Anterior cingulate cortex (tissue), 58 donors: ENCODE data around the gene CARMIL1.
A peak's percentile ranks its signal among the peaks of the same experiment; 100 is the strongest.

Experiments
- DNase-seq, 58 donors: peaks; one replicate each; lab custom pipeline; 2025; lab: John Stamatoyannopoulos, UW

CARMIL1 gene

DNA sequence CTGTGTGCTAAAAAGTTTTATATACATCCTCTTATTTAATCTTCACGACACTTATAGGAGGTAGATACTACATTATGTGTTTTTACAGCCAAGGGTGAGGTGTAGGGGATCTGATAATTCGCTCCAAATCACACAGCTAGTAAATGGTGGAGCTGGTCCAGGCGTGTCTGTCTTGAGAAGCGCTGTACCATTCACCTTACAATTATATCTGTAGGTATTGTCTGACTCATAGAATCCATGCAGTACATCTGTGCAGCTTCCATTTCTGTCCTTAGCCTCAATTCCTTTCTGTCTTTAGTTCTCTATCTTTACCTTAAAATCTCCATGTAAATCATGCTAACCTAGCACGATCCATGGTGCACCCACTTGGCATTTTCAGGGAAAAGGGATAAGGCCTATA lies 120.7 kb downstream of the CARMIL1 start:
- no peak for DNase-seq

DNA sequence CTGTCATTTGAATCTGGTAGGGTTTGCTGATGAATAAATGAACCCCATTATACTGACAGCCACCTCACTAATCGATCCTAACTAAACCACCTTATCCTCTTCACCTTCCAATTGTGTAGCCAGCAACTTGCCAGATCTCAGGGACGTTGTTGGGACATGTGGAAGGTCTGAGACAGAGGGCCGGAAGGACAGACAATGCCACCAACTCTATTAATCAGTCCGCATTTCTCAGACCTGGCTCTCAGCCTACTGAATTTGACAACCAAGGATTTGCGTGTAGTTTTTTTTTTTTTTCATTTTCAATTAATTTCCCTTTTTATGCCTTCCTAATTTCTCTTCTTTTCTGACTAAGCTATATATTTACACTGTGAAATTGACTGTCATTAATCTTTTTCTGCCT lies 122.5 kb downstream of the CARMIL1 start:
- no peak for DNase-seq

DNA sequence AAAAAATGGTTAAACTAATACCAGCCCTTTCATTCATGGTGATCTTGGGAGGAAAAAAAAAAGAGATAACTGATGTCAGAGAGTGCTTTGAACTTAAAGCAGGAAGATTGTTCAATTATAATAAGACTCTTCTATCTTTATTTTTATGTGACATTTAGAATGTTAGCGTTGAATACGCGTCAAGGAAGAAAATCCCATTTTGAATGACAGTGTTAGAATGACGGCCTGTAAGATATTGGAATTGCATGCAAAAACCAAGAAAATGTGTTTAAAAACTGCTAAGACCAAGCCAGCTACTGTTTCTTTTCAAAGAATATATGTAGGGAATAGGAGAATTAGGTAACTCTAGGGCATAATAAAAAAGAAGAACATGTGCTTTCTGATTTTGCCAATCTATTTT lies 123.0 kb downstream of the CARMIL1 start:
- no peak for DNase-seq

GRCh38 chr6:25403150-25403549 lies 124.0 kb downstream of the CARMIL1 start:
- no peak for DNase-seq

GRCh38 chr6:25404091-25404490 lies 124.9 kb downstream of the CARMIL1 start:
- DNase-seq, result no peak

DNA sequence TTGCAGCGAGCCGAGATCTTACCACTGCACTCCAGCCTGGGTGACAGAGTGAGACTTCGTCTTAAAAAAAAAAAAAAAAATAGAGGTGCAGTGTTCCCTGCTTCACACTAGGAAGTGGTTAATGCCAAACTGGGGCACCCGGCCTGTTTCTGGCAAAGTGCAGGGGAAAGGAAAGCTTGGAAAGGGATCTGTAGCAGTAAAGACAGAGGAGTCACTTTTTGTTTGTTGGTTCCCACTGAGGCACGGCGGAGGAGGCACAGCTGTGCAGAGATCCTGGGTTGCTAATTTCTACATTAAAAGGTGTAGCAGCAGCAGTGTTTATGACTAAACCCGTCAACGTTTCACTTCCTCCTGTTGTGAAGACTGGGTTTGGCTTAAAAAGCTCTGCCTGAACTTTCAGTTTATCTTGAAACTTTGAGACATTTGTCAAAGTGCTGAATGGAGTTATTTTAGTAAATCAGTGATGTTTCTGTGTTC lies 125.6 kb downstream of the CARMIL1 start:
- peak in 5 of 58 donors; percentile 3 to 49 (median 9) for DNase-seq

DNA sequence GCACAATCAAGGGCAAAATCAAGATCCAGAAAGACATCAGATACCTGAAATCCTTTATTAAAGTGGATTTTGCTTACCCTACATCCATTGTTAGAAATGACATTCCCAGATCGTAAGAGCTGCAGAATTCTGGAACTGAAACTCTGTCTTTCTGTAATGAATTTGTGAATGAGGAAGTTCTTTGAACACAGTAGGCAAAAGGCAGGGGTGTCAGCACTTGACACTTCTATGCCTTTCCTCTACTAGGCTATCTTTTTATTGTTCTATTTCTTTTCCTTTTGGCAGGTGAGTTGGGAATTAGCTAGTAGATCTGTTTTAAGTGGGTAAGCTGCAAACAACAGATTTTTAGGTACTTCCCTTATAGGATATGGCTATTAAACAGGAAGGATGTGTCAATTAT lies 126.3 kb downstream of the CARMIL1 start:
- no peak for DNase-seq

DNA sequence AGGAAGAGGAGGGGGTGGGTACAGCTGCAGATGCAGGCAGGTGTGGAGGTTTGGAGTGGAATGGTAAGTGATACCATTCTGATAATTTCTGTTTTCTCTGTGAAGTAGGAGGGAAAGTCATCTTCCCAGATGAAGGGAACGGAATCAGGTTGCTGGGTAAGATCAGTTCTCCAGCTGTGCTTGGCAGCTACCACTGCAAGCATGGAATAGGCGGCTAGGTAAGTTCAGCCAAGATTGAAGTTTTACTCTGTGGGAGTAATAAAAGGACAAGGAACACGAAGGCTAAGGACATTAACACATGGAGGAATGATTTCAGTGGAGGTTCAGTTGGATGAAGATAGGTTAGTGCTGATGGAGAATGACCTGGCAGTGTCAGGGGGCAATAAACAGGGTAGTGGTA lies 128.3 kb downstream of the CARMIL1 start:
- no peak for DNase-seq

DNA sequence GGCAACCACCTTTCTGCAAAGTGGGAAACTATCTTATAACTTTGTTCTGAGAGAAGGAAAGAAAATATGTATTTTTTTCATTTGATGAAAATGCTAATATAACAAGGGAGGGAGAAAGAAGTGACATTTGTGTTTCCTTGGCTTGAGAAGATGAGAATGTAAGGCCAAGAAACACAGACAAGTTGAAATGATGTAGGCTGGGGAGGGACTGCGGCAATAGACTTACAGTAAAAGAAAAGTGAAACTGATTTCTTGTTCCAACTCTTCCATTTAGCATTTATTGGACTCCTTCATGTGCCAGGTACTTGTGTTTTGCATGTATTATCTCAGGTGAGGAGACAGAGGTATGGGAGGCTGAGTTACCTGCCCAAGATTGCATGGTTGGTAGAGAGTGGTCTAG lies 130.9 kb downstream of the CARMIL1 start:
- no peak for DNase-seq

DNA sequence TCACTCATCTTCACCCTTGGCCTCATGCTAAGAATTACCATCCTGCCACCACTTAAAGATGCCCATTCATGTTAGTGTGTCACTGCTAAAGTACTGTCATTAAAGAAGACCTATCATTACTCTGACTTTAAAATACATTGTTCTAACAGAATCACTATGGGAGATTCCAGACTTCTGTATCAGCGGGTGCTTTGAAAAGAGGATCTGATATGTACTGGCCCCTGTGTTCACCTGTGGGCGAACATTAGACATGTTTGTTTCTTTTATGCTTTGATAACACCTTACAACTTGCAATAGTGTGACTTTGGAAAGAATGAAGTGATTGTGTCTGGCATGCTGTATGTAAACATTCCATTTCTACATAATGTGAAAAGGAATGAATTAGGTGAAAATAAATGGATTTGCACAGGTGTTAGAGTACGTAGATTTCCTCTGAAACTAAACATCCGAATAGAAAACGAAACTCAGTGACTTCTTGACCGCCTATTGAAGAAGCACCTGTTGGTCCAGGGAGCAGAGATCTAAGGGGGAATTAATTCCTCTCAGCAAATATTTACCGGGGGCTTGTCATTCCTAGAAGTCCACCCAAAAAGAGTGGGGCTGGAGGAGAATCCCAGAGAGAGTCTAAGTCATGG lies 132.3 kb downstream of the CARMIL1 start:
- DNase-seq, result no peak

DNA sequence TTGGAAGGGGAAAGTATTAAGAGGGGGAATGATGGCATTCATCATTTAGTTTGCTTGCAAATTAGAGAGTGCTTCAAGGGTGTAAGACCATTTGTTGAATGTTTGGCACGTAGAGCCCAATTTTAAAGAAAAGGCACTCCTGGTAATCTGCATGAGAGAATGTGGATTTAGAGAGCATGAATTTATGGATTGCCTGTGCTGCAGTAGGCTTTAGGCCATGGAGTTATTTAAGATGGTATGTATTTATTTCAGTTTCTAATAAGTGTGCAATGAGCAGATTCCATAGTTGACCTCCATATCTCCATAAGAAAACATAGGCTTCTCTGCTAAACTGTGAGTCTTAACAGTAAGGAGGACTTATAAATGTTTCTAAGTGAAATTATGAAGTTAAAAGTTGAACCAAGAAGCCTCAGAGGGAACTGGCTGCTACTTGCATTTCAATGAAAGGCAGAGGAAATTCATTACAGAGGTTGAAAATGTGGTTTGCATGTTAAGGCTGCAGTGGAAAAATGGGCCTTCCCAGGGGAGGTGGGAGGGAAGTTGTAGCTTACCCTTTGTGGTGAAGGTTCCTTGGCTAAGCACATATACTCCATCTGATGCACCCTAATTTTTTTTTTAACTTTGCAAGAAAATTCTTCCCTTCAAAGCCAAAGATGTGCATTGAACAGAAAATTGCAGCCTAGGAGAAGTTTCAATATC lies 134.2 kb downstream of the CARMIL1 start:
- peak in 1 of 58 donors; percentile 8 for DNase-seq

DNA sequence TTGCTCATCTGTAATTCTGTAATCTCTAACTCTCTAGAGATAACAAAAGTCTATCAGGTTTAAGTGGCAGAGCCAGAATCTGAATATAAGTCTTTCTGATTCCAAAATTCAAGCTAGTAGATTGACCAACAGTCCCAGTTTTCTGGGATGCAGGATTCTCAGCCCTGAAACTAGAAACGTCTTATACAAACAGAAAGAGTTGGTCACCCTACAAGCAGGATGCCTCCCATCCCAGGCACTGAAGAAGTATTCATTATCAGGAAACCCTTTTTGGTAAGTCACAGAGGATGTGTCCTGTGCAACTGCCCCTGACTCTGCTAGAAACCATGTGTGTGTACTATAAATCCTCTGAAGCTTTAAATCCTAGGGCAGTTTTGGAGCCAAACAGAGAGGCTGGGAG lies 135.0 kb downstream of the CARMIL1 start:
- DNase-seq, result no peak

DNA sequence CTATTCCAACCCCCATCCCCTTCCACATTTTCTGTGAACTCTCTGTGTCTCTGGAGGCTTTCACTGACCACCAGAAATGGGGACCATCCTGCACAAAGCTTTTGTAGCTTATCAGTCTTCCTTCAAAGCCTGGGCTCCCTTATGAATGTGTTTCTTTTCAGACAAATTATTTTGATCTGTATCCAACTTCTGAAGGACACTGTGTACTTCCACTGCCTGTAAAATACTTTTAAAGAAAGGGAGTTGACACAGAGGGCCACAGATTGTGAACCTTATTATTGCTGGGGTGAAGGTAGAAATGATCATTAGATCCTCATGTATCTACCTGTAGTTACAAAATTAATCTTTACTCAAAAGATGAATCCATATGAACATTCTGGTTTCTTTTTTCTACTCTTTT lies 135.6 kb downstream of the CARMIL1 start:
- DNase-seq, result no peak

- no peak for DNase-seq
Observed at GRCh38 chr6:25415274-25415673, 136.1 kb downstream of the CARMIL1 start.

GRCh38 chr6:25415701-25416100 lies 136.5 kb downstream of the CARMIL1 start:
- no peak for DNase-seq

GRCh38 chr6:25417046-25417605 lies 138.0 kb downstream of the CARMIL1 start:
- DNase-seq, result no peak

DNA sequence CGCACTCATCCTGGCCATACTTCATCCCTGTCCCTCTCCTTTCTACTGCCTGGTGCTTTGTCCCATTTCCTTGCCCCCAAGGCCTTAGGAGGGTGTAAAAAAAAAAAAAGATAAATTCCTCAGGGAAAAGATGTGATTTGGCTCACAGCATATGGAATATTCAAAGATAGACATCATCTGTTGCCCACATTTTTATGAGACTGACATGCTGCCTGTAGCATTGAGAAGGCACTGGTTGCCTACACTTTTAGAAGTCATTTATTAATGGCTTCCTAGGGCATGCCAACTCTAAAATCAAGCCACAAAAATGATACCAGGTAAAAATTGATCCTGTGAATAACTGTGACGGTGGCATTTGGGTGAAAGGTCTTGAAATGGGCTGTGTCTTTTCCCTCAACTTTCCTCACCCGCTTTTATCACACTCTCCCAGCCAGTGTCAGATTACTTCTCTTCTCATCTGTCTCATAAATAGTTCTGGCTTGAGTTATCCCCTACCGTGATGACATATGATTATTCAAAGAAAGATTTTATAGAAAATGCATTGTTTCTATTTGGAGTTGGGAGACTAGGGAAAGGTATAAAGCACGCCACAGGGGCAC lies 139.4 kb downstream of the CARMIL1 start:
- DNase-seq, result no peak

- DNase-seq, result no peak
Observed at GRCh38 chr6:25419879-25420278, 140.7 kb downstream of the CARMIL1 start.

GRCh38 chr6:25423358-25423757 lies 144.2 kb downstream of the CARMIL1 start:
- no peak for DNase-seq

DNA sequence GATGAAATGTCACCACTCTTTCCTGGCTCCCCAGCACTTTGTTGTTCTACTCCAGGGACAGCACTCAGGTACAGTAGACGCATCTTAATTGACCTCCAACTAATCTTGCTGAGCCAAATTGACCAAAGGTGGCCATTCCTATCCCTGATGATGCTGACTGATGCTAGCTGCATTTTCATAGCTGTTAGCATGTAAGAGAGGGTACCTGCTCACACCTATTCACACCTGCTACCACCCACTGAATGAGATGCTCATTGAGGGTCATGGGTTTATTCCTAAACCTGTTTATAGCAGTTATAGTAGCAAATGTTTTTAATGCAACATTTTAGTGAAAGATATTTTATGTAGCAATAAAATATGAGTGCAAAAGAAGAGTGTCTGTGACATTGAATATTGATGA lies 145.1 kb downstream of the CARMIL1 start:
- DNase-seq, result no peak

DNA sequence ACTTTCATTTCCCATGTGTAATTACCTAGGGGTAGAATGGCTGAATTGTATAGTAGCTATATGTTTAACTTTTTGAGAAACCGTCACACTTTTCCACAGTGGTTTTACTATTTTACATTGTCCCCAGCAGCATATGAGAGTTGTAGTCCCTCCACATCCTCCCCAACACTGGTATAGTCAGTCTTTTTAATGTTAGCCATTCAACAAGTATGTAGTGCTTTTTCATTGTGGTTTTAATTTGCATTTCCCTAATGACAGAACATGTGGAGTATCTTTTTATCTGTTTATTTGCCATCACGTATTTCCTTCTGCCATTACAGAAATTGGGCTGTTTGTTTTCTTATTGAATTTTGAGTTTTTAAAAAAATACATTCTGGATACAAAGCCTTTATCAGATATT lies 148.4 kb downstream of the CARMIL1 start:
- DNase-seq, result no peak
